NCI-H187 treated with DMSO at 0.1 percent for 48 hours (cell line): ENCODE results near the gene SYT1.

ENCODE experiments used
- DNase-seq: peaks from one replicate; lab custom pipeline; 2025; lab: John Stamatoyannopoulos, UW

SYT1 gene

GRCh38 chr12:79058342-79058741, 193.8 kb downstream of the SYT1 start:
- DNase-seq: no peak

- DNase-seq: no peak
Observed at GRCh38 chr12:79059557-79059956, 195.0 kb downstream of the SYT1 start.

DNA sequence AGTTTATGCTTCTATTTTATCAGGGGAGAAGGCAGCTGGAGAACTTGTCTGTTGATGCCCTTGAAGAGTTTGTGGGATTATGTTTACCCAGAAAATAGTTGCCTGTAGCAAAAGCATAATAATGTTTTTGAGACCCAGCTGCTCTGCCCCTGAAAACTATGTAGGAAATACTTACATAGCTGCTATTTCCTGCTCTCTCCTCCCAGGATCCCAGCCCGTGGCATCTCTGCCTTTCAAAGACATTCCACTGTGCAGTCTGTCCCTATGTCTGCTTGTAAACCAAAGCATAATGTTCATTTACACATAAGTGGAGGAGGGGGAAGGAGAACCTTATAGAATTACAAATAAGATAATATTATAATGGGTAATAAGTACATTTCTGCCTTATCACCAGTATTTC, 198.7 kb downstream of the SYT1 start:
- no peak for DNase-seq

GRCh38 chr12:79067977-79068376, 203.4 kb downstream of the SYT1 start:
- no peak for DNase-seq

GRCh38 chr12:79069009-79069408, 204.4 kb downstream of the SYT1 start:
- no peak for DNase-seq

- no peak for DNase-seq
Observed at GRCh38 chr12:79071498-79071897, 206.9 kb downstream of the SYT1 start.

GRCh38 chr12:79073506-79073905, 208.9 kb downstream of the SYT1 start:
- no peak for DNase-seq

DNA sequence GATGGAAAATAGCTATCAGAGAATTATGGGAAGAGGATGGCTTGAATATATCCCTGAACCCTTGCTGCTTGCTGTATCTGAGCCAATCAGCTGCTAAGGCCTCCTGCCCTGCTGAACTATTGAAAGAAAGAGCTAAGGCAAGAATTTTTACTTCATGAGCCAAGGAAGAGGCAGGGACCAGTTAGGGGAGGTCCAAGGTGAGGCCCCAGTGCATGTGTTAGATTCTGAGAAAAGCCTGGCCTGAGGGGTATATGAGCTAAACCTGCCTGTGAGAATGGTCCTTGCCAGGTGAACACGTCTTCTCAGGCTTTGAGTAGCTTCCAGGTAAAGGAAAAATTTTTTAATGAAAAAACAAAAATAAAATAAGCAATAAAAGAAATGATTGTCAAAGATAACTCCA, 218.0 kb downstream of the SYT1 start:
- DNase-seq: no peak

DNA sequence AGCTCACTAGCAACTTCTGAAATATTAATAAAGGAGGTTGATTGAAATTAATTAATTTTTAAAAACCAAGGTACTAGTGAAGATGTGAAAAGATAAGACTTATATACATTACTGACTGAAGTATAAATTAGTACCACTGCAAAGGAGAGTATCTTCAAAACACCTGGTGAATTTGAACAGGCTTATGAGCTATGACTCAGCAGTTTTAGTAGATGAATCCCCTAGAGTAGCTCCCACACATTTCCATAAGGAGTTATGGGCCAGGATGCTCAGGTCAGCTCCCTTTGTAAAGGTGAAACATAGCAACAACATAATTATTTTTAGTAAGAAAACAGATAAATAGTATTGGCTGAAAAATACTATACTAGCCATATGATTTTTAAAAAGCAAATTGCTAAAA, 218.6 kb downstream of the SYT1 start:
- no peak for DNase-seq

- no peak for DNase-seq
Observed at GRCh38 chr12:79085106-79085682, 220.6 kb downstream of the SYT1 start.

DNA sequence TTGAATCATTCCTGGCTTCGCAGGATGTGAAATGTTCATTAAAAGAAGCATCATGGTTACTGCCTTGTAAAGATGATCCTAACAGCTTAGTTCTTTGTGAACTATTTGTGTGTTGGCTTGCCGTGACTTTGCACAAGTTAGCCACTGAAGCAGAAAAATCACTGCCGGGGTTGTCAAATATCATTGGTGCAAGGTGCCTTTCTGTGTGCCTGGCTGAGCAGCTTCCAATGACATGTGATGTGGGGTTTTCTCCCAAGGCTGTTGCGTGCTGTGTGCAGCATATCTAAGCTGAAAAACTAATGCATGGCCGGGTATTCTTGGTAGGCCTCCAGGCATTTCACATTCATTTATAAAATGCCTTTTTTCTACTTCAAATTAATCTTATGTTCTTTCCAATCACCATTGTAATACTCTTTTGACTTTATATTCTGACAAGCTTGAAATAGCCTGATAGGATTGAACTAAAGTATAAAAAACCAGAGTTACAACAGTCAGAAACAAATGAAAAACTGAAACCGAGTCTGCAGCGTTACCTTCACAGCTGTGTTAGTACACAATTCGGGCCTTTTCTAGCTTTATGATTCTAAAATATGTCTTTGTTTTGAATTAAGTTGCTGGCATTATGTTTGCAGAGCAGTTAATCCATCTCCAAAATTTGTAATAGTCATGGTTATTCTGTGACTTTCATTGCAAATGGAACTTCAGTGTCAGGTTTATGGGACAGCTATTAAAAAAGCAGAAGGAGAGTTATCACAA, 222.1 kb downstream of the SYT1 start:
- no peak for DNase-seq

DNA sequence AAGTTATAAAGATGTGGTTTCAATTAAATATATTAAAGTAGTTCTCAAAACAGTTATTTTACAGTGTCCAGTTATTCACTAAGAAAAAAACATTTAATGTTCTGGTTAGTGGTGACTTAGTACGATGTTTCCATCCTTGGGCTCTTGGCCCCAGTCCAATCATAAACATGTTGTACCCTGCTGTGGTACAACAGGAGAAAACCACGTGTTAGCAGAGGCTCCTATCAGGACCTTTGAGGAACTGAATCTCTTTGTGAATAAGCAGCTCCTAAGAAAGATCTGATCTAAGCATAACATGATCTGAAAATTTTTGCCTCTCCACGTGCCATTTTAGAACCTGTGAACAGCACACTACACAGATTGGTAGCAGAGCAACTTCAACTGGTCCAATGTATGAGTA, 234.0 kb downstream of the SYT1 start:
- DNase-seq: no peak

- DNase-seq: no peak
Observed at GRCh38 chr12:79108962-79109361, 244.4 kb downstream of the SYT1 start.

- no peak for DNase-seq
Observed at GRCh38 chr12:79114896-79115295, 250.3 kb downstream of the SYT1 start.

DNA sequence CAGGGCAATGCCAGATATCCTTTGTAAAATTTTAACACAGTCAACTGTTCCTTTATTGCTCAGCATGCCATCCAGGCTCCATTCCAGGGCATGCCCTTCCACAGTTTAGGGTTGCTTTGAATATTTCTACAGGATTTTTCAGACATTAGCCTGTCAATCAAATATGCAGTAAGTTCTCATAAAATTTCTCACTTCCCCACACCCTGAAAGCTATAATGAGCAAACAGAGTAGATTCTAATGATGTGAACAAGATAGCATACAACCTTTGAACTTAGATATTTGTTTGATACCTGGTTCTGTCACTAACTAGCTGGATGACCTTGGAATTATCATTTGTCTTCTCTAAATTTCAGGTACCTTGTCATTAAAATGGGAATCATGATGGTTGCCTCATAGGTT, 251.2 kb downstream of the SYT1 start:
- DNase-seq: no peak

DNA sequence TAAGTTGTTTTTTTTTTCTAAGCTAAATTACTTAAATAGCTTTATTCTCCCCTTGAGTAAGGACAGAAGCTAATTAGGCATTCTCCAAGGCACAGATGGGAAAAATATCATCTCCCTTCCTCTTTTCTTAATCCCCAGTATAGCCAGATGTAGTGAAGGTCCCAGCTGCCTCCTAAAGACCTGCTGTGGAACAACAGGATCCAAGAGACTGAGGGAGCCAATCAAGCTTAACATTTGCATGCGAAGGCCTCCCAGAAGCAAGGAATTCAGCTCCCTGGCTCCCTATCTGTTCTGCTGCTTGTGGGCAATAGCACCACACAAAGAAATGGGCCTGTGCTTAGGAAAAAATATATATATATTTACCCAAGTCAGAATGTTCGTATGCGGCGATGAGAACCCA, 255.2 kb downstream of the SYT1 start:
- no peak for DNase-seq

DNA sequence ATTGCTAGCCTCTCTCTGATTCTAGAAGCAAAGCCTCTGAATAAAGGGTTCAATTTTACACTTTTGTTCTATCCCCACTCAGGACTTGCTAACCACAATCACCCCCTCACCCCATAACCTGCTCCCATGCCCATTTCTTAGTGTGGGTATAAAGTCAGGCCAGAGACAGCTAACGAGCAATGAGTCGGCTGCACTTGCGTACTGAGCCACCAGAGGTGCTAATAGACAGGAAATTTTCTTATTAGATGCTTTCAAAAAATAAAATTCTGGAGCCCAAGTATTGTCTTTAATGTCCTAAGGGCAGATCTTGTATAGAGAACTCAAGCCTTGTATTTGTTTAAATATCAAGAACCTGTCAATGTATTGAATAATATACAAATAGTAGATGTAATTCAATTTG, 256.9 kb downstream of the SYT1 start:
- DNase-seq: no peak

- DNase-seq: no peak
Observed at GRCh38 chr12:79124385-79124784, 259.8 kb downstream of the SYT1 start.

DNA sequence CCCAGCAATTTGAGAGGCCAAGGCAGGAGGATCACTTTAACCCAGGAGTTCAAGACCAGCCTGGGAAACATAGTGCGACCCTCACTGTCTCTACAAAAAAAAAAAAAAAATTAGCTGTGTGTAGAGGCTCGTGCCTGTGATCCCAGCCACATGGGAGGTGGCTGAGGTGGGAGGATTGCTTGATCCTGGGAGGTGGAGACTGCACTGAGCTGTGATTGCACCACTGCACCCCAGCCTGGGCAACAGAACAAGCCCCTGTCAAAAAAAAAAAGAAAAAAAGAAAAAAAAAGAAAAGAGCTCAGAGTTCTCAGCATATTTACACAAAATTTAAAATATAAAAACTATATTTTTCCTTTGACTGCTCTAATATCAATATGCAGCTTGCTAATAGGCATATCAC, 260.8 kb downstream of the SYT1 start:
- no peak for DNase-seq

DNA sequence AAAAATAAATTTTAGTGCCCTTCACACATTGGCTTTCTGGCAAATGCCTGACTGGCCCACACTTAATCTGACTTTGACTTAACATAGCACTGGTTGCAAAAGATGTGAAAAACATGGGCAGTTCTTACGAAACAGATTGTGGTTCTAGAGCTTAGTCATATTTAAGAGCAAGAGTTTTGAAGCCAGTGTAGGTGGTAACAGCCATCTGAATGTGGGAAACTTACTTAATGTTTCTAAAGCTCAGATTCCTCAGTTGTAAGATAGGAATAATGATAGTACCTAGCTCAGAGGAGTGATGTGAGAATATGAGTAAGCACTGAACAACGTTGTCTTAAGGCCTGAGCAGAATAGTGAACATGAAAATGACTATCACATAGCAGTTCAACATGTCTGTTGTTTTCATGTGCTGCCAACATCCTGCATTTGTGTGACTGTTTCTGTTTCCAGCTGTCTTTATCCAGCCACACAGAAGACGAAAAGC, 262.7 kb downstream of the SYT1 start:
- no peak for DNase-seq

DNA sequence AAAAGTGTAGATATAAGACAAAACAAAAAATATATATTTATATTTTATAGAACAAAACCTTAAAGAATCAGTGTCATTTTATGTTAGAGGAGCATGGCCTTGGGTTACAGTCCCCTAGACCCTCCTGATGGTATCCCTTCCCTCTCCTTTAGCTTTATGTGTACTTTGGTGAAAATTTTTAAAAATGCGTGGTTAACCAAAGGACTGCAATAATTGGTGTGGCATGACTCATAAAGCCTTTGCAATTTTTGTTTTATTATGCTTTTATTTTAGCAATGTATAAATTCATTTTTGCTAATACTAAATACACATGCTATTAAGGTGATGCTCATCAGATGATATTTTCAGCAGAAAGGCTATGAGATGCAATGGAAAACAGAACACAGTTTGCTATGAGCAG, 264.4 kb downstream of the SYT1 start:
- no peak for DNase-seq

GRCh38 chr12:79138872-79139271, 274.3 kb downstream of the SYT1 start:
- DNase-seq: no peak

DNA sequence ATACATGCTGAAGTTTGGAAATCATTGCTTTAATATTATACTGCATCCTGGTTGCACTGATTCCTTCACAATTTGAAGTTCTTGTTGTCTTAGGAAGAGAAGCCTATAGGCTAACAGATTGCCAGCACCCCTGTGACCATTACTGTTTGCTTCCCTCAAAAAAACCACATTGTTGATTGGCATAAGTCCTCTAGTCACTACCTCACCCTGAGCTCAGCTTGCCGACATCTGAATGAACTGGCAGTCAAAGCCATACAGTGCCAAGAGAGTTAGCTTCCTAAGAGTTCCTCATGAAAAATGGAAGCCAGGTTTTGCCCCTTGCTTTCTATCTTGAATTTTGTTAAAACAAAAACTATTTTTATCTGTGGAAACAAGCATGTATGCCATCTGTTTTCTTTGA, 276.1 kb downstream of the SYT1 start:
- no peak for DNase-seq

- no peak for DNase-seq
Observed at GRCh38 chr12:79141776-79142175, 277.2 kb downstream of the SYT1 start.
